22Rv1 (cell line): ENCODE data around the gene CABP7.

Source experiments
- ZFX ChIP-seq: fragments of 450-650 bp; IDR thresholded peaks from 2 replicates; pipeline ENCODE4 v1.6.1; 2017; ENCODE audit warnings: antibody characterized with exemption, borderline replicate concordance
- TF ChIP-seq, protein P1 (sequence below): fragments of 450-650 bp; IDR thresholded peaks from 2 replicates; pipeline ENCODE4 v1.5.1; 2017; ENCODE audit warnings: mild to moderate bottlenecking

DNA sequence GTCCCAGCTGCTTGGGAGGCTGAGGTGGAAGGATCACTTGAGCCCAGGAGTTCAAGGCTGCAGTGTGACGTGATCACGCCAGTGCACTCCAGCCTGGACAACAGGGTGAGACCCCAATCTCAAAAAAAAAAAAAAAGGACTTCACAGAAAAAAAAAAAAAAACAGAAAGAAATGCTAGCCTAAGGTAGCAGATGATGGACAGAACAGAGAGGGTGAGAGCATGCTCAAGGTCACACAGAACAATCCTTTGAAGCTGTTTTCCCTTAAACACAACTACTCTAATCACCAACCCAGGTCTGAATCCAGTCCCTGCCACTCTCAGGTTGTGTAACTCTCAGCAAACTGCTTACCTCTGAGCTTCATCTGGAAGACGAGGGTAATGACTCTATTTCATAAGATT lies 37.3 kb downstream of the CABP7 start:
- TF ChIP-seq, protein P1, sequence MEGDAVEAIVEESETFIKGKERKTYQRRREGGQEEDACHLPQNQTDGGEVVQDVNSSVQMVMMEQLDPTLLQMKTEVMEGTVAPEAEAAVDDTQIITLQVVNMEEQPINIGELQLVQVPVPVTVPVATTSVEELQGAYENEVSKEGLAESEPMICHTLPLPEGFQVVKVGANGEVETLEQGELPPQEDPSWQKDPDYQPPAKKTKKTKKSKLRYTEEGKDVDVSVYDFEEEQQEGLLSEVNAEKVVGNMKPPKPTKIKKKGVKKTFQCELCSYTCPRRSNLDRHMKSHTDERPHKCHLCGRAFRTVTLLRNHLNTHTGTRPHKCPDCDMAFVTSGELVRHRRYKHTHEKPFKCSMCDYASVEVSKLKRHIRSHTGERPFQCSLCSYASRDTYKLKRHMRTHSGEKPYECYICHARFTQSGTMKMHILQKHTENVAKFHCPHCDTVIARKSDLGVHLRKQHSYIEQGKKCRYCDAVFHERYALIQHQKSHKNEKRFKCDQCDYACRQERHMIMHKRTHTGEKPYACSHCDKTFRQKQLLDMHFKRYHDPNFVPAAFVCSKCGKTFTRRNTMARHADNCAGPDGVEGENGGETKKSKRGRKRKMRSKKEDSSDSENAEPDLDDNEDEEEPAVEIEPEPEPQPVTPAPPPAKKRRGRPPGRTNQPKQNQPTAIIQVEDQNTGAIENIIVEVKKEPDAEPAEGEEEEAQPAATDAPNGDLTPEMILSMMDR, result no peak
- no peak for TF ChIP-seq ZFX
